Activated CD8-positive, alpha-beta memory T cell treated with anti-CD3 and anti-CD28 coated beads for 4 hours (primary cell): ENCODE measurements around the gene CTSC.
A peak's percentile ranks its signal among the peaks of the same experiment; 100 is the strongest.

Experiments
- DNase-seq, 2 donors: peaks; one replicate each; pipeline ENCODE4 v3.0.0-alpha.2; 2020; ENCODE audit warnings: low read depth in 2 of 2

Gene CTSC

DNA sequence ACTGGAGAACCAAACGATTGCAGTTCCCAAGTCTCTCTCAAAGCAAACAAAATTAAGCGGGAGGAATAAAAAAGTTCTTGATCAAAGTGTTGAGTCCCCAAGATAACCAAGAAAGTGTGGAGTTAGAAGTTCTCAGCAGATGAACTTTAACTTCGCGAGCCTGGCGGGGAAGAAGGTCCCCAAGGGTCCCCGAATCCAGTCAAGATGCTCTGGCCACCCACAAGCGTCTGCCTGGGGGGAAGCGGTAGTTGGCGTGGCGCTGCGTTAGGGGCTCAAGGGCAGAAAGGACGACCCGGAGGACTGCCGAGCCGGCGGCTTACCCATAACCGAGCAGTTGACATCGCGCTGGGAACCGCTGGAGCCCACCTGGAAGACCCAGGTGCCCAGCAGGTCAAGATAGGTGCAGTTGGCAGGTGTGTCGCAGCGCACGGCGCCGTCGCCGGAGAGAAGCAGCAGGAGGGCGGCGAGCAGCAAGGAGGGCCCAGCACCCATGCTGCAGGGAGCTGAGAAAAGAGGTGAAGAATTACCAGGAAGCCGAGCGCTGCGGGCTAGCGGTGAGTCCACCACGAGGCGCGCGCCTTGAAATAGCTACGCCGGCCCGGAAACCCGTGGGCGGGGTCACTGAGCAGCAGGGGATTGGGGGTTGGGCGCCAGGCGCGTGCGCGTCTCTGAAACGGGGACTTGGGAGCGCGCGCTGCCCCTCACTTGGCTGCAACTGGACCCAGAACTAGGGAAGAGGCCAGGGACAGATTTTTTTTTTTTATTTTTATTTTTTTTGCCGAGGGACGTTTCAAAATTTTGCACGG, at the start of gene CTSC:
CTSC (minus strand) TSS at position 556 of the 806 bp plus-strand sequence; CDS start at position 492, 64 bp downstream.
- peak; percentile 83 for DNase-seq

DNA sequence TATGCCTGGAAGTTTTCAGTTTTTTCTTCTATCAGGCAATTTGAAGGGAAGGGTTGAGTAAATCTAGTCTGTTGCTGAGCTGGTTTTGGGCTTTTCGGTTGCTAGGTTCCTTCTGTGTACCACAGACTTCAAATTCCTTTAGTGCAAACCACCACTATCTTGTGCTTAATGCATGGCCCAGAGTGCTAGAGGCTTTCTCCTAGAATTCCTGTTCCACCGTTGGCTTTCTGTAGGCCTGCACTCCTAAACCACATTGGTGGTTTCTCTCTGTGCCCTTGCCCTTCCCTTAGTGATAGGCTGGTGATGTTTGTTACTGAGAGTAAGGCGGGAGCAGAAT, 47.1 kb upstream of the CTSC start:
- no peak for DNase-seq

DNA sequence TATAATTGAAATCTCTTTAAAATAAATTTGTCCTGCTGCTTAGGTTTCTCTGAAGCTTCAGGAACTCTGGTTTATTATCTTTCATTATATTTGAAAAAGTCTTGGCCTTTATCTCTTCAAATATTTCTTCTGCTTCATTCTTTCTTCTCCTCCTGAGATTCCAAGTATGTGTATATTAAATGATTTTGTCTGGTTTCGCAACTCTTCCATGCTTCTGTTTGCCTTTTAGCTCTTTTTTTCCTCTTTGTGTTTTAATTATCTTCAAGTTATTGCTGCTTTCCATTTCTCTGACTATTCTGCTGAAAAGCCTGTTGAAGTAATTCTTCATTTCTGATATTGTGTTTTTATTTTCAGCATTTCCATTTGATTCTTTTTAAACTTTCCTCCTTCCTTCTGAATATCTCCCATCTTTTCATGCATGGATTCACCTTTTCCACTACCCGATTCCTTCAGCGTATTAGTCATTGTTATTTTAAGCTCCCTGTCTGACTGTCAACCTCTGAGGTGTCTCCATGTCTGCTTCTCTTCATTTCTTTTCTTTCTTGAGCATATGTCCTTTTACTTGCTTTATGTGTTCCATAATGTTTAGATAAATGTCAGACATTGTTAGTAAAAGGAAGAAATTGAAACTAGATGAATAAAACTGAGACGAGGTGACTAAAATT, 46.6 kb upstream of the CTSC start:
- DNase-seq: no peak

DNA sequence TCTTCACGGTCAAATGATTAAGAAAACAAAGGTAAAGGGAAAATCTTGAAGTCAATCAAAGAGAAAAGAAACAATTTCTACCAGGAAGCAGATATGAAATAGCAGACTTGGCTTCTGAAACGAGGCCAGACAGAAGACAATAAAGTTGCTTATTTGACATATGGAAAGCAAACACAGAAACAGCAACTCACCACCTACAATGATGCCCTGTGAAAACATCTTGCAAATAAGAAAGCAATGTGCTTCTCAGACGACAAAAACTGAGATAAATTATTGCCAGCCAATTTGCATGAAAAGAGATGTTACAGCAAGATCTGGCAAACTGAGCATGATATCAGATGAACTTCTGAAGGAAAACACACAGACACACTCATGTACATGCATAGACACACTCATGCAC, 45.9 kb upstream of the CTSC start:
- DNase-seq: no peak

DNA sequence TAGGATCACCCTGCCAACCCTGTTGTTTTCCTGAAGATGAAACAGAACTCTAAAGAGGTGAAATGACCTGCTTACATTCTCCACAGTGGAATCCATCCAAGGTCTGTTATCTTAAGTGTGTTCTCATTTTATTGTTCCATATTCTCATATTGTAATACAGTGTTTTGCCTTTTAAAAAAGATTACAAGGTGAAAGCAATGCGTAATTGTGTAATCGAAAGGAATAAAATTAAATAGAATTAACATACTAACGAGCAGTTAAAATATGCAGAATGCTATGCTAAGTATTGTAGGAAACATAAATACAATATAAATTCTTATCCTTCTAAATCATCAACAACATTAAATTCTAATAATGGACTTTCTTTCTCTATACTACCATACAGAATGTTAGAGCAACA, 41.6 kb upstream of the CTSC start:
- DNase-seq: no peak

DNA sequence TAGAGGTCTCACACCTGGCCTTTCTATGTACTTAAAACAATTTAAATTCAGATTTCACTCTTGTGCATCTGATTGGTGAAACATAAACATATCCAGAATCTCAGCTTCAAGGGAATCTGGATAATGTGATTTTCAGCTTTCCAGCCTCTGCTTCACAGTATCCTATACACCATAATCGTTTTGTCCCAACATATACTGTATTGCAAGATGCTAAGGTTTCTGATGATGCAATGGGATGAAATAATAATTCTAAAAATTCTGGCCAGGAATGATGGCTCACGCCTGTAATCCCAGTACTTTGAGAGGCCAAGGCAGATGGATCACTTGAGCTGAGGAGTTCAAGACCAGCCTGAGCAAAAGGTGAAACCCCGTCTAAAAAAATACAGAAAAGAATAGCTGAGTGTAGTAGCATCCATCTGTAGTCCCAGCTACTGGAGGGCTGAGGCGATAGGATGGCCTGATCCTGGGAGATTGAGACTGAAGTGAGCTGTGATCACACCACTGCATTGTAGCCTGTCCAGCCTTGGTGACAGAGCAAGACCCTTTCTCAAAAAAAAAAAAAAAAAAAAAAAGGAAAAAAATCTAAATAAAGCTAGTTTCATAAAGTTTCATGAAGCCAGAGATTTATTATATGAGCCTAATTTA, 41.0 kb upstream of the CTSC start:
- DNase-seq: no peak

DNA sequence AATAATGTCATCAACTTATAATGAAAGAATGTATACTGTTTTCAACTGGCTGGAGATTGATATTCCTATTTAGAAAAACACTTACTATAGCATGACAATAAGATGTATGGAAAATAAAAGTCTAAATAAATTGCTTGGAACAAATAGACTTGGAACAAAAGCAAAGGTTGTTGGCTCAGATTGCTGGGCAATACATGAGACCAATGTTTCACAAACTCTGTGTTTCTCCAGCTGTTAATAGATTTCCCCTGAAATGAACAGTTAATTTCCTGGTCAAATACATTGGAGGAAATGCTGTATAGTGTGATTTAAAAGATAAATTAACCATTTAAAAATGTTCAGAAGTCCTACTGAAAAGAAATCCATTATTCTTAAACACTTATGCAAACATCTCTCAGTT, 40.1 kb upstream of the CTSC start:
- DNase-seq: no peak

- DNase-seq: no peak
These were observed 39.6 kb upstream of the CTSC start for GRCh38 chr11:88377144-88377543.

DNA sequence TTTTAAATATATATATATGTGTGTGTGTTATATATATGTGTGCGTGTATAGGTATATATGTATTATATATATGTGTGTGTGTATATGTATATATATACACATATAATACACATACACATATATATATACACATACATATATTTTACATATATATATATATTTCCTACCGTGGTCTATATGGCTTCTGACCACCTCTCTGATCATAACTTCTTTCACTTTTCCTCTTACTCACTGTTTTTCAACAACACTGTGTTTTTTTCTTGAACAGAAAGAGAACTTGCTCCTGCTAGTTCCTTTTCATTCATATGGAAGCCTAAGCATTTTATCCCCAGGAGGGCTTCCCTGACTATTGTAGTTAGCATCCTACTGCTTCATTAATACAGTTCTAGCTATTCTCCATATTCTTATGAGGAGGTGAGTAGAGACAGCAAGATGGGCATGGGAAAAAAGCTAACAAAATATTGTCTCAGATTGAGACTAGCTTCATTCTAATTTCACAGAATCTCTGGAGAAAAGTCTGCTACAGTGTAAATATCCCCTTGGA, 38.5 kb upstream of the CTSC start:
- DNase-seq: no peak

- no peak for DNase-seq
These were observed 33.2 kb upstream of the CTSC start for GRCh38 chr11:88370782-88371181.

GRCh38 chr11:88367310-88367709, 29.8 kb upstream of the CTSC start:
- DNase-seq: no peak

DNA sequence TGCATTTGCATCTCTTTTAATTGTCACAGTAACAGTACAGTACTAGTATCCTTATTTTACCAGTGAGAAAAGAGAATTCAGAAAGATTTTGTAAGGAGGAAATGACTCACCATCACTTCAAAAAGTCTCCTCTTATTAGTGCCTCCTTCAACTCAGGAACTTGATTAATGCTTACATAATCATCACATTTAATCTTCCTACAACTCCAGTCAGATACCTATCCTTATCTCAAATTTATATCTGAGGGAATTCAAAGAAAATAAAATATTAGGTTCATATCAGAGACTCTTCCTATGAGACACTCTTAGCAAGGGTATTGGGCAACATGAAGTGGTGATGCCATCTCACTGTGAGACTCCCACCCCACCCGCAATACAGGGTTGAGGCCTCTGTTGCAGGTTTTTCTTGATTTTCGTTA, 26.1 kb upstream of the CTSC start:
- DNase-seq: no peak

DNA sequence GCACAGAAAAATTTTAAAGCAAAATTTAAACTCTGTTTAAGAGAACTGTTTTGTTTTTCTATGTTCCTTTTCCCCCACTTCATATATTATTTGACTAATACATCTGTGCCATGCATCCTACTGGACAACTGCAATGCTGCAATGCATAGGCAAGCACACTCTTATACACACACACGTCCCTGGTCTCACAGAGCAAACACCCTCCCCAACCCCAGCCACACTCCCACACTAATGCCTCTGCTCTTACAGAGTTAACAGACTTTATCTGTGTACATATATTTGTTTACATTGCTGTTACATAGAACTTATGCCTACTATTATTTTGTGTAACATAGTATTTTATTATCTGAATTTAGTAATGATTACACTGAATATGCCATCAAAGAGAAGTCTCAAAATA, 25.5 kb upstream of the CTSC start:
- DNase-seq: no peak

DNA sequence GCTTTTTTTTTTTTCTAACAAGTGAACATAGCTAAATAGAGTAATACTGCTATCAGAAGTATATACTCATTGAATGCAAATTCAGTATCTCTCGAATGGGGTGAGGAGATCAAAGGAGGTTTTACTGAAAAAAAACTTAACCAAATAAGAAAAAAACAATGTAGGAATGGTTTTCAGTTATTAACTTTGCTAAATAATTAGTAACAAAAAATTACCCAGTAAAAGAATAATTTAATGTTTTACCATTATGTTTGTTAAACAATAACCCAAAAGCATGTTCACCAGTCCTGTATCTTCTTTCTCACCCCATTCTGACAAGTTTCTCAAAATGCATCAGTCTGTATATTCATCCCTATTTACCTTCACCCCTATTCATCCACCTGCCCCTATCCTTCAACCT, 22.6 kb upstream of the CTSC start:
- DNase-seq: no peak

DNA sequence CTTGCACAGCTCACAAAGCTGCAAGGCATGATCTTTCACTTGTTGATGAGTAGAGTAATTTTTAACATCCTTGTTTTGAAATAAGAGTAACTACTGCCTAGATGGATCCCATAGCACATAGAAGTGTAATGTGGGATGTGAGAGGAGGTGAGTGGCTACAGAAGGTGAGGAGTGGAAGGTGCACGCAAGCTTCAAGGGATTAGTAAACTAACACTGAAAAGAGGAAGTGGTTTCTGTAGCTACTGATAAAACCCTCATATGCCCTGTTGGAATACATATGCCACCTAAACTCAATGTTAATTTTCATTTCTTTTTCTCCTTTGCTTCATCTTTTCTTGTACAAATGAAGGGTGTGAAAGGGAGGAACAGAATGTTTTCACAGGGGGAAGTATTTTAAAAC, 22.0 kb upstream of the CTSC start:
- DNase-seq: no peak

DNA sequence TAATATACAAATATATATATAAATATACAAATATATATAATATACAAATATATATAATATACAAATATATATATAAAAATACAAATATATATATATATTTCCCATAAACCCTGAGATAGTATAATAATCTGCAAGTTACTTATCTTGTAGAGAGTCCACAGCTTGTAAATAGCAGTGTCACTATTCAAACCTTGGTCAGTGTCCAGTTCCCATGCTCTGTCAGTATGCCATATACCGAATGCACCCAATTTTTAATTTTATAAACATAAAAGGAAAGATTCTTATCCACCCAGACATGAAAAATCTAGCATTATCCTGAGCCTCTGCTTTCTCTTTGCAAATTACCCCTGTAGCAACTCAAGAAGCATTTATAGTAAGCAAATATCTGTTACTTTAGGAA, 21.6 kb upstream of the CTSC start:
- no peak for DNase-seq

- DNase-seq: no peak
These were observed 20.5 kb upstream of the CTSC start for GRCh38 chr11:88358040-88358431.

DNA sequence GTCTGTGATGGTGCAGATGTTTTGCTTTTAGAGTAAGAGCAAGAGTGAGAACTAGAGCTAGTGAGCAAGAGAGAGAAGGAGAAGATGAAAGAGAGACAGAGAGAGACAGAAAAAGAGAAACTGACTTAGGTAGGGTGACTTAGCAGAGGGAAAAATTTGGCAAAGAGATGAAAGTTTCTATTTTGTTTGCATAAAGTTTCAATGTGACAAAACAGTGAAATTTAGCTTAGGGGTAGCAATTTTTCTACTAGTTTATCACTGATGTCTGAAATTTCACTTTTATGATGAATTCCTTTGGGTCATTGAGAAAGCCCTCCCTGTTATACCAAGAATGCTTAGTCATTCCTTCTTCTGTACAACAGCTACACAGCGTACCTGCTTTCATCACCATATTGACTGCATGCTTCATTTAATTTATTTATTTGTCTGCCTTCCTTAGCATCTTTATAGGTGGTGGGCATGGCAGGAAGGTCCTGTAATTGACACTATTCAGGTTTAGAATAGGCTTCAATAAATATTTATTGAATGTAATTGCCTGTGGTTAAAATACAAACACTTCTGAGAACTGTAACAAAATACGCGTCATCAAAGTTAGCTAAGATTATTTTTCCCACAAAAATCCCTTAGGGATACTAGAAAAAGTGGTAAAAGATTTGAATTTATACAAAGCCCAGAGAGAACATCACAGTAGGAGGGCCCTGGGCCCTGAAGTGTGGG, 19.9 kb upstream of the CTSC start:
- no peak for DNase-seq

DNA sequence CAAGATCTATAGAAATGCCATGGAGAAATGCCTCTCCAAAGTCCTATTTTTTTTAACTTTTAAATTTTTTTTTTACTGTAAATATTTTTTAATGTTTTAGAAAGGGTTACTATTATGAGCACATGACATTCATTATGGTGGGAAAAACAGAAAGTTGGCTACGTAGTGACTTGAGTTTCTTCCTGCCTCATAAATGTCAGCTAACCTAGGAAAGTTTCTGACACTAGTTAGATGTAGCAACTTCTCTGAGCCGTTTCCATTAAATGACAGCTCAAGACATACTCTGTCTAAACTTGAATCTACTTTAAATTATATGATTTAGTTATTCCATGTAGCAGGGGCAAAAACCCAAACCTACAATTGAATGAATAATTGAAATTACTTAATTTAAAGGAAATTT, 18.4 kb upstream of the CTSC start:
- no peak for DNase-seq

GRCh38 chr11:88354912-88355311, 17.4 kb upstream of the CTSC start:
- no peak for DNase-seq

DNA sequence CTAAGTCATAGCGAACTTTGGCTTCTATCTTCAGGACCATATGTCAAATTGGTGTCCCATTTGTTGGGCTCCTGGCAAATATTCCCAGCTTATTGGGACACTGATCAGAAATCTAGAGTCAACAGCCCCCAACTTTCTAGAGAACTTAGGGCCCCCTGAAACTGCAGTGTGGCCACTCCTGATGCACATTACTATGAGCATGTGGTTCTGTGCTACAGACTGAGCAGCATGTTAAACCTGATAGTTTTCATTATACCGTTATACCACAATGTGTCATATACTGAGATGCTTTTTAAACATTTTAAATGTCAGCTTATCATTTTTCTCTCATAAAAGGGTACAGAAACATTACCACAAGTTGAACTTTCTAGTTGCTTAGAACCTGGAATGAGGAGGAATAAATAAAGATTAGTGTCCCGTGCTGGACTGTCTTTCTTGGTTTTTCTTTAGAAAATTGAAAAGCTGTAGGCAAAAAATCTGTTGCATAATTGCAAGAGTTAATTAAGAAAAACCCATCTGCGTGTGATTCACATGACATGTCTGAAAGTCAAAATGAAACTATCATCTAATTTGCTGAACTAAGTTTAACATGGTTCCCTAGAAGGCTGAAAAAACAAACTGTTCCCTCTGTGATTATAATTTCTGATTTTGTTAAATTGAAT, 16.4 kb upstream of the CTSC start:
- DNase-seq: no peak

DNA sequence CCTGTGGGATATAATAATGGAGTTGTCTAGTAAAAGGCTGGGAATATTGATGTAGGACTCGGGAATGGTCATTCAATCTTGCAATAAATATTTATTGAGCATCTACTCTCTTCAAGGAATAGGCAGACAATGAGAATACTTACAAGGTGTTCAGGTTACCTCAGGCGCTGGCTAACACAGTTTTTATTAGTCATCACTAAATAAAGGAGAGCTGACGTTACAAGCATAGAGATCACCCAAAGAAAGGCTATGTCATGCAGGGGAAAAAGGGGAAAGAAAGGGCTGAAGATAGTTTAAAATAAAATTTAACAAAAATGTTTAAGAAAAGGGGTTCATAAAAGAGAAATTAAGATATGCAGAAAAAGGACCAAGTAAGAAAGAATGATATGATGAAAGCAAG, 15.8 kb upstream of the CTSC start:
- no peak for DNase-seq
